HUDEP-2 (cell line): ENCODE results near the gene MT1H.

Experiments
- DNase-seq, 76 experiments: peaks; one replicate each; lab custom pipeline; 2025; ENCODE audit not compliant: unreplicated experiment in 76 of 76; lab: John Stamatoyannopoulos, UW

MT1H gene

GRCh38 chr16:56682703-56683397 is 13.2 kb downstream of the MT1H start:
- peak in 1 of 76 experiments; percentile 27 for DNase-seq

DNA sequence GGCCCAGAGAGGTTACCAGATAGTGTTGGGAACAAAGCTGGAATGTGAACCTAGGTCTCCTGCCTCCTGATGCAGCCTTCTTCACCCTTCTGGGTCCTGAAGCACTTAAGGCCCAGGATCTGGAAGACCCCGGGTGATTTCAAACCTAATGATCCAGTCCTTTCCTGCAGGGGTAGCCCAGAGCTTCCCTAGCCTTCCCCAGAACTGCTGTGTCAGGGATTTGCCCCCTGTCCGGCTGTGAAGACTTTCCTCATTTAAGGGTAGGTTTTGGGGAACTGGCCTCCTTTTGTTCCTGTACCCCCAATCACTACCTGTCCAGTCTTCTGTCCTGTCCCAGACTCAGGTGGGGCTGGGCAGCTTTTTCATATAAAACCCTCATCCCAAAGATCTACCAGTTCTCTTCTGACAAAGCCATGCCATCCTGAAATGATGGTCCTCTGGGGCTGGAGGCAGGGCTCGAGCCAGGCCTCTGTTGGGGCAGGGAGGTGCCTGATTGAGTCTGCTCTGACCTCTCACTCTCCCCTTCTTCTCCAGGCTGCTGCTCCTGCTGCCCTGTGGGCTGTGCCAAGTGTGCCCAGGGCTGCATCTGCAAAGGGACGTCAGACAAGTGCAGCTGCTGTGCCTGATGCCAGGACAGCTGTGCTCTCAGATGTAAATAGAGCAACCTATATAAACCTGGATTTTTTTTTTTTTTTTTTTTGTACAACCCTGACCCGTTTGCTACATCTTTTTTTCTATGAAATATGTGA is 14.0 kb downstream of the MT1H start:
- no peak for DNase-seq

DNA sequence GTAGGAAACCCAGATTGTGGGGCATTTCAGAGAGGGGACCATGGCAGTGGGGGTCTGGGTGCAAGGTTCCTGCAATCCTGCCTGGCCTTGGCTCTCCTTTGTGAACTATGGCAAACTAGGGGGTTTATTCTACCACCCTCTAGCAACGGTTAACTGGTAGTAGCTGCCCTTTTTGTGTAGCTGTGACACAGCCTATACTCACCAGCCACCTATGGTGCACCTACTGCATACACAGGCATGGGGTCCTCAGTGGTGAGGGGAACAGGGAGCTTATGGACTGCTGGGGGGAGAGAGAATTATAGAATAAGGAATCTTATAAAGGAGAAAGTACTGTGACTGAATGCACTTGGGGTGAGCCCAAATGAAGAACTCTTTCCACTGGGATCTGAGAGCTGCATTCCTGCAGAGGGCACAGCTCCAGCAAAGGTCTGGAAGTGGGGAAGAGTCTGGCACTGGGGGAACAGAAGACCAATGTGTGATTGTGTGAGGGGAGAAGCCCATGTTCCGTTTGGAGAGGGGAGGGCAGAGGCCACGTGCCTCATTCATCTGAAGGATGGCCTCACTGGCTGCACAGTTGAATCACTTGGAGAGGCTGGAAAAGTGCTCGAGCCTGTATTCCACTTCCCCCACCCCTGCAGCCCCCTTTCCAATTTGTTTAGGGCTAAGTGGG is 14.8 kb downstream of the MT1H start:
- DNase-seq: no peak

DNA sequence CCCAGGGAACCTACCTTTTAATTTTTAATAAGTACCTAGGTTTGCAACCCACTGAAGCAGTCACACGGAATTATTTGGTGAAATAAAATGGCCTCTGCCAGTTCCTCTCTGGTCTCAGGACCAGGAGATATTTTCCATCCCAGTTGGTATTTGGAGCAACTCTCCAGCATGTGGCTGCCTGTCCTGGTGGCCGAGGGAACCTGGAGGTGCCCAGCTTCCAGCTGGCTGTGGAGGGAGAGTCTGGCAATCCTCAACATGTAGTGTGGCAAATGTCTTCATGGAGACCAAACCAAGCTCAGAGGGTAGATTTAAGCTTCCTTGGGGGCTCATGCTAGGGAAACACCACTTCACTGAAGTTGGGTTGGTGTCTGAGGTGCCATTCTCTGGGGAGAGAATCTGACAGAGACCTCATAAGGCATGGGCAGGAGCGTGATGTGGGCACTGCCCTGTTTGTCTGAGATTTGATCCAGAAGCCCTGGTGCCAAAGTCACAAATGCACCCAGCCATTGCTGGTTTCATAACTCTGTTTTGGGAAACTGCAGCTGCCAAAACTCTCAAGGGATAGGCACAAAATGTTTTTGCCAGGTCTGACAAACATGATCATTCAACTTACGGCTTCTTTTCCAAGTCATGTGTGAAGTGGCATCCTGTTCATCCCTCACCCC is 15.4 kb downstream of the MT1H start:
- DNase-seq: no peak

DNA sequence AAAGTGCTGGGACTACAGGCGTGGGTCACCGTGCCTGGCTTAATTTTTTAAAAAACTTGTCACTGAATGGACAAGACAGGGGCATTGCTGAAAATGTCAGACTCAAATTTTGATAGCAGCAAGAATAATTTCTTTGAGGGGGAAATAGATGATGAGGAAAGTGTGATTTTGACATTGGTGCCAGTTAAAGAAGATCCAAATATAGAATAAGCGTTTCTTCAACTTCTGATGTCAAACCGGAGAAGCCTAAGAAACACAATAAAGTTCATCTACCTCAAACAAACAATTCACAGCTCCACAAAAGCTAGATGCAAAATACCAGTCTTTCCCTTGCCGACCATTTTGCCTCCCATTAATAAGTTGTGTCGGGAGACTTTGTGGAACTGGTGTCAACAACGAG is 17.1 kb downstream of the MT1H start:
- DNase-seq: no peak

DNA sequence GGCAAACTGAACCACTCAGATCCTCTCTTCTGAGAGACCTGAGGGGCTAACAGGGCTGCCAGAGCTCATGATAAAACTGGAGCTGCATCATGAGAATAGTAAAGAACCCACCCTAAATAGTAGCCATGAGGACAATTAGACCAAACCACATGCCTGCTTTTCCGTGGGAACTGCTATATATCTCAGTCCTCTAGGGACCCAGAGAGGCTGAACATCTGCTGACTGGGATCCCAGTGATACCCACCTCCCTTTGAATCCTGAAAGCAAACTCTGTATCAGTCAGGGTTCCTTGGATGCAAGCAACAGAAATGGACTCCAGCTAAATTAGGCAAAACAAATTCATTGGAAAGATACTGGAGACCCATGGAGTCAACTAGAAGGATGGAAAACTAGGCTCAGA is 19.1 kb downstream of the MT1H start:
- DNase-seq: no peak

GRCh38 chr16:56689171-56689570 is 19.6 kb downstream of the MT1H start:
- no peak for DNase-seq

GRCh38 chr16:56690420-56691122 is 21.0 kb downstream of the MT1H start:
- DNase-seq: no peak

- DNase-seq: peak in 2 of 76 experiments; percentile 3 to 7
Observed at GRCh38 chr16:56691885-56692284, 22.3 kb downstream of the MT1H start.

GRCh38 chr16:56695246-56695645 is 25.6 kb downstream of the MT1H start:
- no peak for DNase-seq

GRCh38 chr16:56697456-56698155 is 28.0 kb downstream of the MT1H start:
- DNase-seq: no peak

DNA sequence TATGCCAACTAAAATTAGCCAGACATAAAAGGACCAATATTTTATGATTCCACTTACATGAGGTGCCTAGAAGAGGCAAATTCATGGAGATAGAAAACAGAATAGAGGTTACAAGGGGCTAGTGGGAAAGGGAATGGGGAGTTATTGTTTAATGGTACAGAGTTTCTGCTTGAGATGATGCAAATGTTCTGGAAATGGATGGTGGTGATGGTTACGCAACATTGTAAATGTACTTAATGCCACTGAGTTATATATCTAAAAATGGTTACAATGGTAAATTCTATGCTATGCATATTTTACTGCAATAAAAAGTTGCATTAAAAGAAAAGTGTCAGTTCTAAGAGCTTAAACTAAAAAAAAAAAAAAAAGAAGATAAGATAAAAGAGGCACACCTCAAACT is 30.6 kb downstream of the MT1H start:
- no peak for DNase-seq

- DNase-seq: no peak
Observed at GRCh38 chr16:56700631-56701030, 31.0 kb downstream of the MT1H start.

- no peak for DNase-seq
Observed at GRCh38 chr16:56701534-56701933, 31.9 kb downstream of the MT1H start.

DNA sequence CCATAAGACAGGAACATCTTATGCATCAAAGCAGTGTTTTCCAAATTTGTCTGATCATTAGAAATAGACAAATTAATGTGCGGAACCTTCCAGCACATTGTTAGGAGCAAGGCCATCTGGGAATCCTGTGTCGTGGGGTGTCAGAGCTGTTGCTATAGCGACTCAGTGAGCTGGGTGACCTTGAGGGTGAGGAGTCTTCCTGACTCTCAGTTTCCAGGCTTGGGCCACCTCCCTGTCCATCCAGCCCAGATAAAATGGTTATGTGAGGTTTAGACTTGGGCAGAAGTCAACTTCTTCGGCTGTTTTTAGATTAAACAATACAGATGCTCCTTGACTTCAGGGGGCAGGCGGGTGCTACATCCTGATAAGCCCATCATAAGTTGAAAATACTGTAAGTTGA is 33.2 kb downstream of the MT1H start:
- peak in 1 of 76 experiments; percentile 9 for DNase-seq

DNA sequence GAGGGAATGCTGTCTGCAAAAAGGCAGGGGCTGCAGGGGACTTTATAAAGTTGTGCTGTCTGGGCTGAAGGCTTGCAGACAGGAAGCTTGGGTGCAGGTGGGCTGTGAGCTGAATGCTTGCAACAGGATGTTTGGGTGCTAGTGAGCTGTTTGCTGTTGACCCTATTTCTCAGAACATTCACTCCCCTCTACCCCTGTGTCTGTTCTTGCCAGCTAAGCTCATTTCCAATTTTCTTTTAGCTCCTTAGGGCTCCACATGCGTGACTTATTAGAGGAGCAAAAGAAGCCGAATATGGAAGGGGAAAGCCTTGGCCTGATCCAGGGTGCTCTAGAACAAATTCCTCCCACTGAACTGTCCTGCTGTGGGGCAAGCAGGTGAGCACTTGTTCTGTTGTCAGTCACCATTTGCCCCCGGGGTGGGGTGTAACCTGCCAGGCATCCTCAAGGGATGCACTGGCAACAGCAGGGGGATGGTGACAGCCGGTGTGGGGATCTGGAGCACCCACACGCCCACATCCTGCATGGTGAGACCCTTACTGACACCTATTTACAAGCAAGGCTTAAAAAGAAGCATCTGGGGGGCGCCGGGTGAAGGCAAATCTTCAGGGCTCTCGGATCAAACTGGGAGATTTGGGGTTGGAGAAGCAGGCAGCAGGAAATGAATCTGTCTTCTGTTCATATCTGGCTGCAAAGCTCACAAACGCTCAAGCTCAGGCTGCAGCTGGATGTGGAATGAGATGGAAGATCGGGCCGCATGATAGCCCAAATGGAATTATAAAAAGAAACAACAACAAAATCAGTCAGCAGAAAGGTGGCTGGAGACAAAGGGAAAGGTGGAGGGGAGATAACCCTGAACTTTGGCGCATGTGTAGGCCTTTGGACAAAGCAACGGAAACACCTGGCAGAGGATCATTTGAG is 39.2 kb downstream of the MT1H start:
- no peak for DNase-seq

- DNase-seq: no peak
Observed at GRCh38 chr16:56709443-56710040, 39.9 kb downstream of the MT1H start.

DNA sequence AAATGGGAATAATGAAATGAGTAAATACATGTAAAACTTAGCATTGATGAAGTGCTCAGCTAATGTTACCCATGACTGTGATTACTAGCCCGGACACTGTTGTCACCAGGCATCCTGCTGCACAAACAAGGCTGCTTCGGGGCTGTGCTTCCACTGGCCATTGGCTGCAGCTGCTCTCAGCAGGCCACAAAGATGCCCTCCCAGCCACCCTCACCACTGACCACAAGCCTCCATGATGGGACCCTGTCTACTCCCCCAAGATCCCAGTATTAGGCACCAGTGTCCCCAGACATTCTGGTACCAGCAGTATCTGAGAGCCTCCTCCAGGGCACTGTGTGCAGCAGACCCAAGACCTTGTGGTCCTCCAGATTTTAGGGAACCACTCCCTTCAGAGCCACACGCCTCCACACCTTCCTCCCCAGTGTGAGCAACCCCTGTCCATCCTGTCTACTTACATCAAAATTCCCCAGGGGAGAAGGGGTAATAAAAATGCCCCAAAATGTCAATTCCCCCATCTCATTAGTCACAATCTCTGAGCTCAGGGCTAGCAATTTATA is 40.6 kb downstream of the MT1H start:
- DNase-seq: no peak
